Measurements from ENCODE around the gene MYLK.

DNA sequence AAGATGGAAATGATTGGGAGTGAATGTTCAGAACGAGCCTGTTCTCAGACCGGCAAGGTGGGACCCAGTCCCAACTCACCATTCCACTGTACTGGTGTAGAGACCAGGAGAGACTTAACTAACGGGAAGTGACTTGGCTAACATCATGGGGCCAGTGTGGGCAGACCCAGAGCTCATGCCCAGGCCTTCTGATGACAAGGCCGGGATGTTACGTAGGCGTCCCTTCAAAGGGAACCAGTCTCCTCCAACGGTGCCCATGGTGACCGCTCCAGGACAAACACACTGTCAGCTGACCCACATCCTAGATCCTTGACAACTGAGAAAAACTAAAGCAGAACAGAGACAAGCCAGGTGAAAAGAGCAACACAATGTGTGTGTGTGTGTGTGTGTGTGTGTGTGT, 170.9 kb downstream of the MYLK start:
- TF ChIP-seq, protein P1, sequence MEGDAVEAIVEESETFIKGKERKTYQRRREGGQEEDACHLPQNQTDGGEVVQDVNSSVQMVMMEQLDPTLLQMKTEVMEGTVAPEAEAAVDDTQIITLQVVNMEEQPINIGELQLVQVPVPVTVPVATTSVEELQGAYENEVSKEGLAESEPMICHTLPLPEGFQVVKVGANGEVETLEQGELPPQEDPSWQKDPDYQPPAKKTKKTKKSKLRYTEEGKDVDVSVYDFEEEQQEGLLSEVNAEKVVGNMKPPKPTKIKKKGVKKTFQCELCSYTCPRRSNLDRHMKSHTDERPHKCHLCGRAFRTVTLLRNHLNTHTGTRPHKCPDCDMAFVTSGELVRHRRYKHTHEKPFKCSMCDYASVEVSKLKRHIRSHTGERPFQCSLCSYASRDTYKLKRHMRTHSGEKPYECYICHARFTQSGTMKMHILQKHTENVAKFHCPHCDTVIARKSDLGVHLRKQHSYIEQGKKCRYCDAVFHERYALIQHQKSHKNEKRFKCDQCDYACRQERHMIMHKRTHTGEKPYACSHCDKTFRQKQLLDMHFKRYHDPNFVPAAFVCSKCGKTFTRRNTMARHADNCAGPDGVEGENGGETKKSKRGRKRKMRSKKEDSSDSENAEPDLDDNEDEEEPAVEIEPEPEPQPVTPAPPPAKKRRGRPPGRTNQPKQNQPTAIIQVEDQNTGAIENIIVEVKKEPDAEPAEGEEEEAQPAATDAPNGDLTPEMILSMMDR (IDR thresholded peaks at IDR 0.05; ENCODE audit: low read length), result no peak
- no peak for TF ChIP-seq EZH2 (IDR thresholded peaks at IDR 0.05; ENCODE audit: borderline replicate concordance, low read length)

Measured in OCI-LY1 (cell line).